ENCODE results near the gene GREB1L. TPM values are rescaled to one million over a fixed set of nuclear protein-coding genes. Genes with fewer than 3 reads are reported as not detected.

The GREB1L gene
- total and polyA plus RNA-seq, 2 of the 13 experiments (the other 11 are each of a cell fraction or from before 2014, with no cell fraction given): 0.17 to 0.66 TPM

DNA sequence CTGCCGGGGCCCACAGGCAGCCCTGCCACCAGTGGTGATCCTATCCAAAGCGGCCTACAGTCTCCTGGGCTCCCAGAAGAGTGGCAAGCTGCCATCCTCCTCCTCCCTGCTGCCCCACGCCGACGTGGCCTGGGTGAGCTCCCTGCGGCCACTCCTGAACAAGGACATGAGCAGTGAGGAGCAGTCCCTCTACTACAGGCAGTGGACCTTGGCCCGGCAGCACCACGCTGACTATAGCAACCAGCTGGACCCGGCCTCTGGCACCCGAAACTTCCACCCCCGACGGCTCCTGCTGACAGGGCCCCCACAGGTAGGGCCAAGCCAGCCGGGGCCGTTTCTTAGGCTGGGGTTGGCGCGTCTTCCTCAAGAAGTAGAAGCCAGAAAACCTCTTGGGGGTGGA is 258.0 kb downstream of the GREB1L start:
- ChIA-PET POLR2A (interaction anchor here (1.1 kb wide), 1 partner anchor 101 kb away, joined by 4 read pairs; the partner anchor contains the start of gene ESCO1), CTCF (ENCODE audit: low intra/inter-chr PET ratio, low total read pairs) (no interaction called here)
- no TSS peak for BruUV-seq (replicated peaks)
- intact Hi-C loops (cut with micrococcal nuclease; ENCODE audit: unreplicated experiment) (no loop called here), in situ Hi-C loops (cut with HindIII; ENCODE audit: extremely low pct_ligation_motif_present, low pct_unique_long_range_greater_than_20kb) (no loop called here)
- ATAC-seq (peak; percentile 82), FAIRE-seq (no peak), DNase-seq (ENCODE audit: low spot score) (no peak)
- Histone ChIP-seq H3K9me3 (ENCODE audit: low read length) (no peaks in the 10 kb centered on the region), H3K9ac (ENCODE audit: insufficient read depth, low read depth, low read length) (peak overlapping the region; percentile 23; the same call in 1 of the 2 replicates), H2AFZ (ENCODE audit: low read length) (no peak overlapping the region), H3K4me1 (ENCODE audit: insufficient read depth, low read length) (peaks cover 50% of the 10 kb centered on the region), H3K4me2 (ENCODE audit: low read depth, low read length) (peak overlapping the region; percentile 43), H3K27me3 (ENCODE audit: control insufficient read depth in 1 of 2, insufficient read depth in 2 of 2, low read length in 2 of 2) (no peaks in the 10 kb centered on the region), H3K4me3 (replicated peaks in 1 of 3; ENCODE audit: insufficient read depth in 1 of 3, low read depth in 2 of 3, low read length in 3 of 3) (no peak overlapping the region), H3K79me2 (ENCODE audit: insufficient read depth, low read length) (no peaks in the 10 kb centered on the region), H4K20me1 (ENCODE audit: insufficient read depth, low read length) (no peaks in the 10 kb centered on the region), H3K27ac (ENCODE audit: extremely low read length, insufficient read depth, low read length) (no peak overlapping the region), H3K36me3 (replicated peaks in 1 of 2; ENCODE audit: control insufficient read depth in 1 of 2, insufficient read depth in 2 of 2, low read length in 2 of 2) (no peaks in the 10 kb centered on the region)
- 0% methylated on average over 2 of the region's 16 CpGs for WGBS (ENCODE audit: low lambda C conversion rate)
- TF ChIP-seq KDM2A (CRISPR knock-in tag; IDR thresholded peaks at IDR 0.05; ENCODE audit: borderline replicate concordance, low read depth) (0 out of 2 replicates have a peak, but pooled peaks have one; percentile 27), HDAC2 (CRISPR knock-in tag; IDR thresholded peaks at IDR 0.05) (0 out of 2 replicates have a peak, but pooled peaks have one; percentile 18), ZNF337 (CRISPR knock-in tag; IDR thresholded peaks at IDR 0.05; ENCODE audit: borderline replicate concordance, low read depth) (no peak), ZMYM3 (CRISPR knock-in tag; IDR thresholded peaks at IDR 0.05) (peak; percentile 28; the same call in 1 of the 2 replicates), ZNF777 (CRISPR knock-in tag; IDR thresholded peaks at IDR 0.05) (peak; percentile 82), FOSL2 (CRISPR knock-in tag; IDR thresholded peaks at IDR 0.05) (no peak), ZNF143 (CRISPR knock-in tag; IDR thresholded peaks at IDR 0.05) (no peak), HNRNPLL (IDR thresholded peaks at IDR 0.05; ENCODE audit: low read depth, low read length, poor library complexity, severe bottlenecking) (peak; percentile 24), ZNF484 (CRISPR knock-in tag; IDR thresholded peaks at IDR 0.05; ENCODE audit: borderline replicate concordance, low read depth) (no peak), ARID2 (CRISPR knock-in tag; IDR thresholded peaks at IDR 0.05; ENCODE audit: borderline replicate concordance) (0 out of 2 replicates have a peak, but pooled peaks have one; percentile 34), MED1 (CRISPR knock-in tag; IDR thresholded peaks at IDR 0.05) (no peak), ZFX (CRISPR knock-in tag; IDR thresholded peaks at IDR 0.05; ENCODE audit: low read depth) (peak; percentile 44; the same call in 1 of the 2 replicates), ZNF773 (CRISPR knock-in tag; IDR thresholded peaks at IDR 0.05; ENCODE audit: borderline replicate concordance) (0 out of 2 replicates have a peak, but pooled peaks have one; percentile 62), RBM22 (optimal IDR thresholded peaks at IDR 0.05; ENCODE audit: low read length) (no peak), TBX2 (CRISPR knock-in tag; IDR thresholded peaks at IDR 0.05; ENCODE audit: borderline replicate concordance) (no peak), ZNF629 (CRISPR knock-in tag; conservative IDR thresholded peaks at IDR 0.05) (no peak), HNF4A (CRISPR knock-in tag; IDR thresholded peaks at IDR 0.05) (peak; percentile 57), RBAK (CRISPR knock-in tag; IDR thresholded peaks at IDR 0.05) (peak; percentile 95)
- TF ChIP-seq, protein P1, sequence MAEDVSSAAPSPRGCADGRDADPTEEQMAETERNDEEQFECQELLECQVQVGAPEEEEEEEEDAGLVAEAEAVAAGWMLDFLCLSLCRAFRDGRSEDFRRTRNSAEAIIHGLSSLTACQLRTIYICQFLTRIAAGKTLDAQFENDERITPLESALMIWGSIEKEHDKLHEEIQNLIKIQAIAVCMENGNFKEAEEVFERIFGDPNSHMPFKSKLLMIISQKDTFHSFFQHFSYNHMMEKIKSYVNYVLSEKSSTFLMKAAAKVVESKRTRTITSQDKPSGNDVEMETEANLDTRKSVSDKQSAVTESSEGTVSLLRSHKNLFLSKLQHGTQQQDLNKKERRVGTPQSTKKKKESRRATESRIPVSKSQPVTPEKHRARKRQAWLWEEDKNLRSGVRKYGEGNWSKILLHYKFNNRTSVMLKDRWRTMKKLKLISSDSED (CRISPR knock-in tag; IDR thresholded peaks at IDR 0.05): no peak
- TF ChIP-seq, protein P2, sequence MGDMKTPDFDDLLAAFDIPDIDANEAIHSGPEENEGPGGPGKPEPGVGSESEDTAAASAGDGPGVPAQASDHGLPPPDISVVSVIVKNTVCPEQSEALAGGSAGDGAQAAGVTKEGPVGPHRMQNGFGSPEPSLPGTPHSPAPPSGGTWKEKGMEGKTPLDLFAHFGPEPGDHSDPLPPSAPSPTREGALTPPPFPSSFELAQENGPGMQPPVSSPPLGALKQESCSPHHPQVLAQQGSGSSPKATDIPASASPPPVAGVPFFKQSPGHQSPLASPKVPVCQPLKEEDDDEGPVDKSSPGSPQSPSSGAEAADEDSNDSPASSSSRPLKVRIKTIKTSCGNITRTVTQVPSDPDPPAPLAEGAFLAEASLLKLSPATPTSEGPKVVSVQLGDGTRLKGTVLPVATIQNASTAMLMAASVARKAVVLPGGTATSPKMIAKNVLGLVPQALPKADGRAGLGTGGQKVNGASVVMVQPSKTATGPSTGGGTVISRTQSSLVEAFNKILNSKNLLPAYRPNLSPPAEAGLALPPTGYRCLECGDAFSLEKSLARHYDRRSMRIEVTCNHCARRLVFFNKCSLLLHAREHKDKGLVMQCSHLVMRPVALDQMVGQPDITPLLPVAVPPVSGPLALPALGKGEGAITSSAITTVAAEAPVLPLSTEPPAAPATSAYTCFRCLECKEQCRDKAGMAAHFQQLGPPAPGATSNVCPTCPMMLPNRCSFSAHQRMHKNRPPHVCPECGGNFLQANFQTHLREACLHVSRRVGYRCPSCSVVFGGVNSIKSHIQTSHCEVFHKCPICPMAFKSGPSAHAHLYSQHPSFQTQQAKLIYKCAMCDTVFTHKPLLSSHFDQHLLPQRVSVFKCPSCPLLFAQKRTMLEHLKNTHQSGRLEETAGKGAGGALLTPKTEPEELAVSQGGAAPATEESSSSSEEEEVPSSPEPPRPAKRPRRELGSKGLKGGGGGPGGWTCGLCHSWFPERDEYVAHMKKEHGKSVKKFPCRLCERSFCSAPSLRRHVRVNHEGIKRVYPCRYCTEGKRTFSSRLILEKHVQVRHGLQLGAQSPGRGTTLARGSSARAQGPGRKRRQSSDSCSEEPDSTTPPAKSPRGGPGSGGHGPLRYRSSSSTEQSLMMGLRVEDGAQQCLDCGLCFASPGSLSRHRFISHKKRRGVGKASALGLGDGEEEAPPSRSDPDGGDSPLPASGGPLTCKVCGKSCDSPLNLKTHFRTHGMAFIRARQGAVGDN (CRISPR knock-in tag; IDR thresholded peaks at IDR 0.05): peak; percentile 79

All from HepG2 (cell line).